Suprapubic skin (tissue), 3 donors: ENCODE measurements around the gene DIS3L.

ENCODE experiments used
- CTCF ChIP-seq, 2 donors: fragments of 200-600 bp in 1 of 2; fragments of 450-650 bp in 1 of 2; sonication (generic) in 1 of 2; IDR thresholded peaks; one replicate each; pipeline ENCODE4 v1.5.1; 2016 to 2019; ENCODE audit warnings: antibody characterized with exemption in 2 of 2, mild to moderate bottlenecking in 1 of 2, moderate library complexity in 1 of 2
- POLR2AphosphoS5 ChIP-seq, 3 donors: sonication (generic); formaldehyde crosslinking; IDR thresholded peaks; one replicate each; pipeline ENCODE4 v1.6.1; 2017; ENCODE audit warnings: antibody characterized with exemption in 3 of 3

- TF ChIP-seq CTCF (IDR thresholded peaks at IDR 0.05) (no peak), POLR2AphosphoS5 (IDR thresholded peaks at IDR 0.05) (no peak)
Measured at GRCh38 chr15:66269326-66270090, 23.9 kb upstream of the DIS3L start.
